ENCODE data around the gene RAPGEF1.
"Not testable (repeated sequence)": the region's sequence is repeated elsewhere in the genome, so short reads cannot be mapped to it uniquely, and the experiment has no call there.

RAPGEF1 gene

DNA sequence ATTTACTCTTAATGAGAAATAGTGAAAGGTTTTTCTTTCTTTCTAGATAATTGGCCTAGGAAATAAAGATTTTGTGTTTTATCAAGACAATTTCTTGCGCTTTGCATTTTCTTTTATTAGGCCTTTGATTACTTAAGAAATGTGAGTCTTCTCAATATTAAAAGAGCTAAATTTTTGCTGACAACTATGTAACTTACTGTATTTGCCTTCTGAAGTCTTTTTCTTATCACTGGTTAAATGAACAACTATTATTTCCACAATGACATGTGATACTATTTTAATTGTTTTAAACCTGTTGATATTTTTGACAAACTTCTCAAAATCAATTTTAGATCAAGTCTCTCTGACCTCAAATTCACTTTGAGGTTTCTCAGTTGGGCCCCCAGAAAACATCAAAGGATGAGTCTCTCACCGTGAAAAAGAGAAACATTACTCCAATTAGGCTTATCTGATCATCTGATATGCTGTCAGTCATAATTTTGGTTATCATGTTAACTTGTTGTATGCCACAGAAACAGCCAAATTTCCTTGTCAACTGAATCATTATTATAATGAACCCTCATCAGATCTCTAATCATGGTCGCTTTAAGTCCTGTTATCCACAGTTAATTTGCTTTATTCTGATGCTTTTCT lies 48.8 kb downstream of the RAPGEF1 start:
- no peak for DNase-seq (ENCODE audit: low read depth)

DNA sequence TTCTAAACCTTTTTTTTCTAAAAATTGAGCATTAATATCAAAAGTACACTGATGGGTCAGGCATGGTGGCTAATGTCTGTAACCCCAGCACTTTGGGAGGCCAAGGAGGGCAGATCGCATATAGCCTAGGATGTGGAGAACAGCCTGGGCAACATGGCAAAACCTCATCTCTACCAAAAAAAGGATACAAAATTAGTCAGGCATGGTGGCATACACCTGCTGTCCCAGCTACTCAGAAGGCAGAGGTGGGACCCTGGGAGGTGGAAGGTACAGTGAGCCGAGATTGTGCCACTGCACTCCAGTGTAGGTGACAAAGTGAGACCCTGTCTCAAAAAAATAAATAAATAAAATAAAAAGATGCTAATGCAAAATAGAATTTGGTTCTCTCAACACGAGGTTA lies 49.4 kb downstream of the RAPGEF1 start:
- no peak for DNase-seq (ENCODE audit: low read depth)

DNA sequence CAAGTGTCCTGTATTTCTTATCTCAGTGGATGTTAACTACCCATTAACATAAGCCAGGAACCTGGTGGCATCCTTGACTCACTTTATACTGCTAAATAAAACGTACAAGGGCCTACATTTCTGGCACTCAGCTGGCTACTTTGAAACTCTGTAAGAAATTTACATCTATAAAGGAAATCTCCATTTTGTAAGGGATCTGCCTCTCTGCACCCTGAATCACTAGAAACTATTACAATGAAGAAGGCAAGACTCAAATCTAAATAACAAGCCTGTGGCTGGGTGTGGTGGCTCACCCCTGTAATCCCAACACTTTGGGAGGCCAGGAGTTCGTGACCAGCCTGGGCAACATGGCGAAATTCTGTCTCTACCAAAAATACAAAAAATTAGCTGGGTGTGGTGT lies 51.5 kb downstream of the RAPGEF1 start:
- no peak for DNase-seq (ENCODE audit: low read depth)

- no peak for DNase-seq (ENCODE audit: low read depth)
These were observed 53.8 kb downstream of the RAPGEF1 start for GRCh38 chr9:131685753-131686706.

DNA sequence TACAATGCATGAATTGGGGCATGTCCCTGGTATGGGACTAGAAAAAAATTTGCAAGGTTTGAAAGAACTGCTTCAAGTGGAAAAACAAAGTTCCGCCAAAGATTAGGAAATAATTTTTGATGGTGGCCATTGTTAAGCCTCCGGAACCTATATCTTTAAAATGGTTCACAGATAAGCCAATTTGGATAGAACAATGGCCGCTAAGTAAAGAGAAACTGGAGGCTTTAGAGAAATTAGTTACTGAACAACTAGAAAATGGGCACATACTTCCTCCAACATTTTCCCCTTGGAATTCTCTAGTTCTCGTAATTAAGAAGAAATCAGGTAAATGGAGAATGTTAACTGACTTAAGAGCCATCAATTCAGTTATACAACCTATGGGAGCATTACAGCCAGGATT lies 56.8 kb downstream of the RAPGEF1 start:
- not testable (repeated sequence) for DNase-seq (ENCODE audit: low read depth)

- DNase-seq (ENCODE audit: low read depth), result no peak
These were observed 57.6 kb downstream of the RAPGEF1 start for GRCh38 chr9:131682261-131682660.

DNA sequence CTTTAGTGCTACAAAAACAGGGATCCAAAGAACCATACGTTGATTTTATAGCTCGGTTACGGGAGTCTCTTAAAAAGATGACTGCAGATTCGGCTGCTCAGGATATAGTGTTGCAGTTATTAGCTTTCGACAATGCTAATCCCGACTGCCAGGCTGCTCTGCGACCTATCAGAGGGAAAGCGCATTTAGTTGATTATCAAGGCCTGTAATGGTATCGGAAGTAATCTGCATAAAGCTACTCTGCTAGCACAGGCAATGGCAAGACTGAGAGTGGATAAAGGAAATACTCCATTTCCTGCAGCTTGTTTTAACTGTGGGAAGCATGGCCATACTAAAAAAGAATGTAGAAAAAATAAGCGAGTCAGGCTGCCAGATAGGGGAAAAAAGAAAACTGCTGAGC lies 58.0 kb downstream of the RAPGEF1 start:
- not testable (repeated sequence) for DNase-seq (ENCODE audit: low read depth)

DNA sequence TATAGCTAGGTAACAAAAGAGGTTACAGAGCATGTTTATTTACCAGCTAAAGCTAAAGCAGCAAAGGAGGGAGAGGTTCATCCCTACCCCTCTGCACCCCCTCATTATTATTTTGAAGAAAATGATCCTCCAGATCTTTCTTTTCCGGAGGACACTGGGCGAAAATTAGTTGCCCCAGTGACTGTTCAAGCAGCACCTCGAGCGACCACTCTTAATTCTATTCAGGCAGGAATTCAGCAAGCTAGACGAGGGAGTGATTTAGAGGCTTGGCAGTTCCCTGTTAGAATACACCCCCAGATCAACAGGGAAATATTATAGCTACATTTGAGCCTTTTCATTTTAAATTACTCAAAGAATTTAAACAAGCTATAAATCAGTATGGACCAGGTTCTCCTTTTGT lies 58.8 kb downstream of the RAPGEF1 start:
- not testable (repeated sequence) for DNase-seq (ENCODE audit: low read depth)

GRCh38 chr9:131679261-131680020 lies 60.4 kb downstream of the RAPGEF1 start:
- DNase-seq (ENCODE audit: low read depth), result no peak

GRCh38 chr9:131678499-131679111 lies 61.3 kb downstream of the RAPGEF1 start:
- DNase-seq (ENCODE audit: low read depth), result peak; percentile 61

- no peak for DNase-seq (ENCODE audit: low read depth)
These were observed 62.3 kb downstream of the RAPGEF1 start for GRCh38 chr9:131677444-131678180.

- DNase-seq (ENCODE audit: low read depth), result no peak
These were observed 62.8 kb downstream of the RAPGEF1 start for GRCh38 chr9:131677049-131677443.

GRCh38 chr9:131676431-131676972 lies 63.4 kb downstream of the RAPGEF1 start:
- no peak for DNase-seq (ENCODE audit: low read depth)

DNA sequence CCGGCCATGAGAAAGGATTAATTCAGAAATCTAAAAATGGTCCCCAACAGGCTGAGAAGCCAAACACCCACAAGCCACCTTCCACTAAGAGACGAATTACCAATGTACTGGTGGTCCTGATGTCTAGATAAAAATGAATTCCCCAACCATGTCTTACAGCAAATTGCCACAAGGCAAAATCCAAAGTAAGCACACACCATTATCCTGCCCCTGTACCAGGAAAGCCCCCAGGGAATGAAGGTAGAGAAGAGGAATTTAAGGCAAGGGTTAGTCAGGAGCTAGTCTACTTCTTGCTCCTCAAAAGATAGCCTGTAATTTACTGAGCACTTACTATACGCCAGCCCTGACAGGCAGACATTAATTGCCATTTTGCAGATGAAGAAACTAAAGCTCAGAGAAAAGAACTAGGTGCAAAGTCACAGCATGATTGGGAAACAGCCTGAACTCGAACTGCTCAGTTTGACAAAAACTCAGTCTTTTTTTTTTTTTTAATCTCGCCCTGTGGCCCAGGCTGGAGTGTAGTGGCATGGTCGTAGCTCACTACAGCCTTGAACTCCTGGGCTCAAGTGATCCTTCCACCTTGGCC lies 64.3 kb downstream of the RAPGEF1 start:
- no peak for DNase-seq (ENCODE audit: low read depth)

DNA sequence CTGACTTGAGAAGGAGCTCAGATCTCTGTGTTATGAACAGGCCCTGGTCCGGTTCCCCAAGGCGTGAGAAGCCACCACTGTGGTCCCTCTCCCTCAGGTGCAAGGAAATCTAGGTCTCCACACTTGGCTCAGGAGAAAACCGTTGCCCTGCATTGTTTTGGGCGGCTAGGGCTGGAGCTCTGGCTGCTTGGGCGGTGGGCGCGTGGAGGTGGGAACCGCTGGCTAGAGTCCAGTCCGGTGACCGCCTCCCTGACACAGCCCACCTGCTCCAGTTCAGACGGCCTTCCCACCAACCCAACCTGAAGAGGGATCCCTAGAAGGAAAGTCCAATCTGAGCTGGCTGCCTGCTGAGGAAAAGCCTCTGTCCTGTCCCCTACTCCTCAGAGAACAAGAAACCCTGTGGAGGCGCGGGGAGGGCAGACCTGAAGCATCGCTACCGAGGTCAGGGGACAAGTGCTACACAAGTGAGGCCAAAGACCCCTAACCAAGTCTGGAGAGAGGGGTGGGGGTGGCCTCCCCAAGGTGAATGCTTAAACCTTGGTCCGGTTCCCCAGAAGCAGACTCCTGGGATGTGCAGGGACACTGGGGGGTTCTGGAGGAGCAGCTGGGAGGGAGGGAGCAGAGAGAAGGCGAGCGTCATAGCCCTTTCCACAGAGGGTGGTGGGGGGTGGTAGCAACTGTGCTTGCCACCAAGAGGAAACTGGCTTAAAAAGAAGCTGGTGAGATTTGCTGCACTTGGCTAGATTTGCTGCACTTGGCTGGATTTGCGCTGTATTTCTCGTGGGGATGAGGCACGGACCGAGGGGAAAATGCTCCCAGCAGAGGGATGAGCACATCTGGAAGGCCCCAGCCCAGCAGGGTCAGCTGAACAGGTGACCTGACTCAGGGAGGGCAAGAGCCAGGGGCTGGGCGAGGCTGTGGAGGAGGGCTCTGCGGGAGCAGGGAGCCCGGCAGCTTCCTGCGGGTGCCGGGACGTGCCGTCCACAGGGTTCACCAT lies 65.2 kb downstream of the RAPGEF1 start:
- no peak for DNase-seq (ENCODE audit: low read depth)

DNA sequence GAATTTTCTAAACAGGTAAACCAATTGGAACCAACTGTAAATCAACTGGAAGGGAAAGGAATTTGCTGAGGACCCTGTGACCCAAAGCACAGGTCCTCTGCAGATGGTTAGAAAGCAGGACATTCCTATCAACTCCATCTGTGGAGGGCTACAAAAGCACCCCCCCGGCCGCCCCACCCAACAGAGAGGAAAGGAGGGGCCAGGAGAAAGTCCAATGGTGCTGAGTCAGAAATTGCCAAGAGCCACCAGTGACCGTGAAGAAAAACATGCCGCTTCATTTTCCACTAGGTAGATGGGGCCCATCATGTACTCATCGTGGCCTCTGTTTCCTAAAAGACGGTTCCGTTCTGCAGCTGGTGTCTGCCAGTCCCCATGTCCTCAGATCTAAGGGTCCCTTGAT lies 66.3 kb downstream of the RAPGEF1 start:
- no peak for DNase-seq (ENCODE audit: low read depth)

- no peak for DNase-seq (ENCODE audit: low read depth)
These were observed 66.8 kb downstream of the RAPGEF1 start for GRCh38 chr9:131673068-131673467.

DNA sequence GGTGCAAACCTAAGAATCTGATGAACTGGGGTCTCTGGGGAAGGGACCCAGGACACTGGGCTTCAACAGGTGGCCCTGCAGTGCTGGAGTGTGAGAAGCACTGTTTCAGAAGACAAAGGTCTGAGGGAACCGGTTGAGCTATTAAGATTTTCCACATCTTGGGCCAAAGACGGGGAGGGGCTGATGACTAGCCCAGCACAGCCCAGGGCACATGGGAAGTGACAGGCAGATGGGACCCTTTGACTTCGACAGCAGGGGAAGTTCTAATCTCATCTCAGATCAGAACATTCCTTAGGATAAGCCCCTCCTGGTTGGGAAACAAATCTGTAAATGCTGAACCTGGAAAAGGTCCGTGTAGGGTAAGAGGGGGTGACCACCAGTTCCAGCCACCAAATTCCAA lies 67.4 kb downstream of the RAPGEF1 start:
- DNase-seq (ENCODE audit: low read depth), result no peak

DNA sequence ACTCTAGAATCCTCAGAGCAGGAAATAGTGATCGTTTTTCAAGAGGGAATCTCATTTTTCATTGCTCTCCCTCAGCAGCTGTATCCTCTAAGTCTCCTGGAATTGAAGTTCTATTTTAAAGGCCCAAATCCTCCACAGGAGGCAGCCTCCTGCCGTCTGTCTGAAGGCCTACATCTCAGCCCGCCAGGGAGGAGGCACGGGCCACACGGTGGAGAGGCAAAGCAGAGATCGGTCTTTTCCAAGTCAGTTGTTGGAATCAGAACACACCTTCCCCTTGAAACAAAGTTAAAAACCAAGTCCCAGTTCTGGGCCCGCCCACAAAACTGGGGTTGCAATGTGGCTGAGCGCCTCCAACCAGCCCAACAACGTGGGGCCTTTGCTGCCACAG lies 68.7 kb downstream of the RAPGEF1 start:
- no peak for DNase-seq (ENCODE audit: low read depth)

All from stimulated activated CD8-positive, alpha-beta memory T cell treated with anti-CD3 and anti-CD28 coated beads, Interleukin-7, amount 100 ng/mL, for 24 hours (primary cell).